ENCODE data around the gene EHD4.

DNA sequence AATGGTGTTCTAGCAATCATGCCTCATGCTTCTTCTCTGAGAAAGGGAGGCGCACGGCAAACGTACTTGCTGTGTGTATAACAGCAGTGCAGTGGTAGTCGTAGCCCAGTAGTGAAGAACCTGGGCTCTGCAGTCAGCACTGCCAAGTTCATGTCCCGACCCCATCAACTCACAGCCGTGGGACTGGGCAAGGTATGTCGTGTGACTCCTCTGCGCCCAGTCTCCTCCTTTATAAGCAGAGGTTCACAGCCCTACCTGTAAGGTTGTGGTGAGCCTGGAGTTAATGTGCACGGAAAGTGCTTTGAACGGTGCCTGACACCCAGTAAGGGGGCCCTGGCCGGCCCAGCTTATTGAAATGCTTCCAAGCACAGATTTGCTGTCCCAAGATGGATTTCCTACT is 26.6 kb downstream of the EHD4 start:
- TF ChIP-seq, protein P1, sequence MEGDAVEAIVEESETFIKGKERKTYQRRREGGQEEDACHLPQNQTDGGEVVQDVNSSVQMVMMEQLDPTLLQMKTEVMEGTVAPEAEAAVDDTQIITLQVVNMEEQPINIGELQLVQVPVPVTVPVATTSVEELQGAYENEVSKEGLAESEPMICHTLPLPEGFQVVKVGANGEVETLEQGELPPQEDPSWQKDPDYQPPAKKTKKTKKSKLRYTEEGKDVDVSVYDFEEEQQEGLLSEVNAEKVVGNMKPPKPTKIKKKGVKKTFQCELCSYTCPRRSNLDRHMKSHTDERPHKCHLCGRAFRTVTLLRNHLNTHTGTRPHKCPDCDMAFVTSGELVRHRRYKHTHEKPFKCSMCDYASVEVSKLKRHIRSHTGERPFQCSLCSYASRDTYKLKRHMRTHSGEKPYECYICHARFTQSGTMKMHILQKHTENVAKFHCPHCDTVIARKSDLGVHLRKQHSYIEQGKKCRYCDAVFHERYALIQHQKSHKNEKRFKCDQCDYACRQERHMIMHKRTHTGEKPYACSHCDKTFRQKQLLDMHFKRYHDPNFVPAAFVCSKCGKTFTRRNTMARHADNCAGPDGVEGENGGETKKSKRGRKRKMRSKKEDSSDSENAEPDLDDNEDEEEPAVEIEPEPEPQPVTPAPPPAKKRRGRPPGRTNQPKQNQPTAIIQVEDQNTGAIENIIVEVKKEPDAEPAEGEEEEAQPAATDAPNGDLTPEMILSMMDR (conservative IDR thresholded peaks at IDR 0.05; ENCODE audit: low read length), result no peak
- TF ChIP-seq EZH2phosphoT487 (IDR thresholded peaks at IDR 0.05; ENCODE audit: borderline replicate concordance), result no peak

All from Loucy (cell line).